Panc1 (cell line): ENCODE data around the gene CREB5. TPM values are rescaled to one million over a fixed set of nuclear protein-coding genes. Genes with fewer than 3 reads are reported as not detected.

Experiments used
- ATAC-seq: fragments of 200-7000 bp; cut with Tn5 transposase; 2 replicates; pipeline ENCODE4 v1.9.1; 2020; ENCODE audit warnings: mild to moderate bottlenecking, moderate library complexity
- BruUV-seq: library from RNA; stranded (reverse); fragments of 400-500 nt; replicated peaks from 2 replicates; lab custom pipeline; 2021; lab: Mats Ljungman, UMichigan
- CTCF ChIA-PET: fragments of 300-600 bp; sonication (Branson Sonifier 250); formaldehyde crosslinking; loops from one replicate; lab custom pipeline; 2022; ENCODE audit warnings: antibody characterized with exemption; lab: Charles Lee
- POLR2A ChIA-PET: fragments of 300-600 bp; sonication (Branson Sonifier 250); formaldehyde crosslinking; loops from one replicate; lab custom pipeline; 2022; ENCODE audit warnings: antibody characterized with exemption; lab: Charles Lee
- DNase-seq: peaks from one replicate; pipeline ENCODE4 v3.0.0-alpha.2; 2010; ENCODE audit warnings: low read depth, low spot score
- H3K27ac ChIP-seq: 2 replicates; pipeline ENCODE4 v1.5.1; 2011; ENCODE audit warnings: mild to moderate bottlenecking, low read length, inconsistent platforms
- H3K27me3 ChIP-seq: fragments of 200-500 bp; sonication (Bioruptor generic); 2 replicates; pipeline ENCODE4 v1.6.0; 2014; ENCODE audit warnings: low read length, inconsistent platforms; ENCODE audit not compliant: control insufficient read depth, insufficient read depth
- H3K36me3 ChIP-seq: fragments of 200-500 bp; sonication (Bioruptor generic); 2 replicates; pipeline ENCODE4 v1.5.1; 2014; ENCODE audit warnings: inconsistent platforms, mild to moderate bottlenecking, low read length, moderate library complexity; ENCODE audit not compliant: control insufficient read depth, insufficient read depth
- H3K4me1 ChIP-seq: 2 replicates; pipeline ENCODE4 v1.5.1; 2011; ENCODE audit warnings: inconsistent platforms, mild to moderate bottlenecking, low read length, moderate library complexity; ENCODE audit not compliant: control insufficient read depth, insufficient read depth
- H3K4me3 ChIP-seq, 2 experiments: 2 replicates each; pipeline ENCODE4 v1.5.1; 2011 to 2012; ENCODE audit warnings: low read depth in 2 of 2, low read length in 2 of 2, mild to moderate bottlenecking in 2 of 2, inconsistent platforms in 1 of 2, moderate library complexity in 1 of 2
- H3K9me3 ChIP-seq: fragments of 200-500 bp; sonication (Bioruptor generic); 2 replicates; pipeline ENCODE4 v1.5.1; 2014; ENCODE audit warnings: low read depth, mild to moderate bottlenecking, inconsistent platforms, low read length, moderate library complexity; ENCODE audit not compliant: control insufficient read depth, insufficient read depth
- CTCF ChIP-seq: fragments of 450-650 bp; IDR thresholded peaks from 2 replicates; pipeline ENCODE4 v1.5.1; 2017; ENCODE audit warnings: mild to moderate bottlenecking
- POLR2AphosphoS5 ChIP-seq: IDR thresholded peaks from 2 replicates; pipeline ENCODE4 v1.6.1; 2012; ENCODE audit warnings: mild to moderate bottlenecking, low read depth, low read length, moderate library complexity
- REST ChIP-seq, 2 experiments: IDR thresholded peaks; 2 replicates each; pipeline ENCODE4 v1.6.1; 2011 to 2012; ENCODE audit warnings: low read depth in 2 of 2, control low read depth in 1 of 2, low read length in 1 of 2, mild to moderate bottlenecking in 1 of 2, moderate library complexity in 1 of 2; ENCODE audit not compliant: insufficient read depth in 1 of 2
- SIN3A ChIP-seq: IDR thresholded peaks from 2 replicates; pipeline ENCODE4 v1.6.1; 2012; ENCODE audit warnings: low read depth, mild to moderate bottlenecking, low read length, moderate library complexity, borderline replicate concordance; ENCODE audit not compliant: insufficient read depth
- TCF7L2 ChIP-seq: IDR thresholded peaks from 2 replicates; pipeline ENCODE4 v1.6.1; 2011; ENCODE audit warnings: mild to moderate bottlenecking, low read depth, low read length, inconsistent platforms
- in situ Hi-C: cut with HindIII; loops from 2 replicates; pipeline ENCODE4 v1.10.0; 2016; ENCODE audit warnings: low sequenced_read_pairs, low pct_unique_long_range_greater_than_20kb
- intact Hi-C: fragments of 100-400 bp; cut with micrococcal nuclease; formaldehyde crosslinking; loops from one replicate; pipeline ENCODE4 v1.10.0; 2022; ENCODE audit not compliant: unreplicated experiment
- total RNA-seq: library from RNA; stranded (reverse); gene quantifications from one replicate; pipeline ENCODE4 v1.2.1, GENCODE V29; 2021; ENCODE audit not compliant: unreplicated experiment

Gene CREB5
- total RNA-seq, 1 experiment from 2014 or later: 3.1 TPM

DNA sequence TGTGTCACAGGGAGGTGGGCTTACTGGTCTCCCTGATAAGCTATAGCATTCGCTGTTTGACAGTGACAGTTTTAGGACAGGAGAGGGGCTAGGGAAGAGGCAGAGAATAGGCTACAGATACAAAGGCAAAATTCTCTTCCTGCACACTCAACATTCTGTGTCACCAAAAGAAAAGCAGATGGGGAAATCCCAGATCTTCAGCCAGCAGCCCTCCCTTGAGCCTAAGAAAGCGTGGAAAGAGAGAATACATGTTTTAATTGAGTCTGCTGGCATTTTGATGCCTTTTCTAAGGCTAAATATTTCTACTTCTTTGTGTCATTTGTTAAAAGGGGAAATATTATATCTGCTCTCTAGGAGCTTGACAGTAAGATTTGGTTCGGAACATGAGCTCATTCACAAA lies 298.8 kb downstream of the CREB5 start:
- intact Hi-C loops: no loop called here
- POLR2A ChIA-PET: no interaction called here
- CTCF ChIA-PET: no interaction called here
- no peak for DNase-seq
- no peak overlapping the region for H3K27ac ChIP-seq
- no peak for TF ChIP-seq CTCF
- no peak for TF ChIP-seq POLR2AphosphoS5
- no peaks in the 10 kb centered on the region for H3K9me3 ChIP-seq
- BruUV-seq: no TSS peak
- no peaks in the 10 kb centered on the region for H3K36me3 ChIP-seq
- no peak for ATAC-seq
- in situ Hi-C loops: no loop called here
- H3K4me3 ChIP-seq: no peak overlapping the region
- no peaks in the 10 kb centered on the region for H3K27me3 ChIP-seq
- no peaks in the 10 kb centered on the region for H3K4me1 ChIP-seq

- H3K27ac ChIP-seq: no peak overlapping the region
- ATAC-seq: no peak
- ChIA-PET CTCF (no interaction called here), POLR2A (no interaction called here)
- no peak for TF ChIP-seq REST (IDR thresholded peaks at IDR 0.05; ENCODE audit: insufficient read depth in 1 of 2, low read depth in 2 of 2, low read length in 1 of 2)
- in situ Hi-C loops (no loop called here), intact Hi-C loops (no loop called here)
- no peak overlapping the region for H3K4me3 ChIP-seq
- no peaks in the 10 kb centered on the region for H3K27me3 ChIP-seq
- H3K4me1 ChIP-seq: no peaks in the 10 kb centered on the region
- no peaks in the 10 kb centered on the region for H3K36me3 ChIP-seq
- no peaks in the 10 kb centered on the region for H3K9me3 ChIP-seq
- no TSS peak for BruUV-seq
- no peak for DNase-seq
Observed at GRCh38 chr7:28714459-28715120, 302.3 kb downstream of the CREB5 start.

DNA sequence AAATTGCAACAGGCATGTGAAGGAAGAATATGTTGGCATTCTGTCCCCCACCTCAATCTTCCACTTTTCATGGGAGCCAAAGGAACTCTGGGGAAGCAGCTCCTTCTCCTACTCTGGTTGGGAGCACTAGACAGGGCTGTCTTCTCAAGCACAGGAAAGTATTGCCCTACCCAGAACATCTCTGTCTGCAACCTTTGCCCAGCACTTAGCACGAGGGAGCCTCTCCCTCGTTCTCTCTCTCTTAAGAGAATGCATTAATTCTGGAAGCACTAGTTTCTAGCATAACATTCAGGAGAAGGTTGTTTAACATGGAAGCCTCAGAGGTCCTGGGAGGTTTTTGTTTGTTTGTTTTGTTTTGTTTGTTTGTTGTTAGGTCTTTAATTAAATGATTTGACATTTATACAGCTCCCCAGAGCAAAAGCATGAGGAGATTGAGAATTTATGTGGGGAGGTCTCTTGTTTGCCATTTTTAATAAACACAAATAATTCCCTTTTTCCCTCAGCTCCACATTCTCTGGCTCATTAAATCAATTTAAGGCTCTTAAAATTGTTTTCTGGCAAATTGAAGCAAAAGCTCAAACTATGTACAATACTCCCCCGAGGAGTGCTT lies 305.2 kb downstream of the CREB5 start:
- TF ChIP-seq TCF7L2: no peak
- no peak for TF ChIP-seq SIN3A
- TF ChIP-seq CTCF: no peak
- no peak for TF ChIP-seq REST (IDR thresholded peaks at IDR 0.05; ENCODE audit: insufficient read depth in 1 of 2, low read depth in 2 of 2, low read length in 1 of 2)
- TF ChIP-seq POLR2AphosphoS5: no peak
- ATAC-seq (no peak), DNase-seq (no peak)
- Histone ChIP-seq H3K36me3 (no peaks in the 10 kb centered on the region), H3K4me3 (no peak overlapping the region), H3K4me1 (no peaks in the 10 kb centered on the region), H3K27ac (no peak overlapping the region), H3K27me3 (no peaks in the 10 kb centered on the region), H3K9me3 (no peaks in the 10 kb centered on the region)
- intact Hi-C loops (no loop called here), in situ Hi-C loops (no loop called here)
- POLR2A ChIA-PET: interaction anchor here (0.5 to 0.6 kb wide), 2 partner anchors 12 to 619 kb away, joined by 3 to 4 read pairs; no protein-coding TSS in a partner anchor
- CTCF ChIA-PET: interaction anchor here (0.6 kb wide), 1 partner anchor 117 kb away, joined by 6 read pairs; no protein-coding TSS in a partner anchor
- BruUV-seq: no TSS peak
